Mesenchymal stem cell (in vitro differentiated cells and primary cell): ENCODE data around the gene ADAM8.

Experiments used
- DNase-seq: peaks from one replicate; pipeline ENCODE4 v3.0.0-alpha.2; 2013
- H2AFZ ChIP-seq: one replicate; pipeline ENCODE4 v1.6.1; 2013; ENCODE audit warnings: low read depth, mild to moderate bottlenecking, control low read depth, inconsistent platforms, low read length, moderate library complexity
- H2AK5ac ChIP-seq: 2 replicates; pipeline ENCODE4 v1.6.1; 2013; ENCODE audit warnings: low read length, moderate library complexity, mild to moderate bottlenecking, inconsistent platforms; ENCODE audit not compliant: severe bottlenecking
- H2BK120ac ChIP-seq: one replicate; pipeline ENCODE4 v1.6.1; 2013; ENCODE audit warnings: low read depth, mild to moderate bottlenecking, inconsistent platforms, low read length, moderate library complexity
- H2BK12ac ChIP-seq, 2 experiments: one replicate each; pipeline ENCODE4 v1.6.1; 2013; ENCODE audit warnings: inconsistent platforms in 2 of 2, low read length in 2 of 2, mild to moderate bottlenecking in 2 of 2, moderate library complexity in 2 of 2, control low read depth in 1 of 2
- H2BK15ac ChIP-seq: one replicate; pipeline ENCODE4 v1.6.1; 2013; ENCODE audit warnings: mild to moderate bottlenecking, low read depth, inconsistent platforms; ENCODE audit not compliant: poor library complexity, severe bottlenecking
- H2BK5ac ChIP-seq: 2 replicates; pipeline ENCODE4 v1.6.1; 2013; ENCODE audit warnings: low read depth, mild to moderate bottlenecking, low read length, control low read depth, inconsistent platforms; ENCODE audit not compliant: poor library complexity, severe bottlenecking
- H3K14ac ChIP-seq, 2 experiments: one replicate each; pipeline ENCODE4 v1.6.1; 2013; ENCODE audit warnings: inconsistent platforms in 2 of 2, low read length in 2 of 2, control low read depth in 1 of 2, mild to moderate bottlenecking in 1 of 2, moderate library complexity in 1 of 2
- H3K18ac ChIP-seq, 2 experiments: one replicate each; pipeline ENCODE4 v1.6.1; 2013; ENCODE audit warnings: inconsistent platforms in 2 of 2, low read length in 2 of 2, control low read depth in 1 of 2, low read depth in 1 of 2, mild to moderate bottlenecking in 1 of 2
- H3K23ac ChIP-seq, 2 experiments: one replicate each; pipeline ENCODE4 v1.6.1; 2013; ENCODE audit warnings: inconsistent platforms in 2 of 2, low read length in 2 of 2, mild to moderate bottlenecking in 2 of 2, moderate library complexity in 2 of 2, control low read depth in 1 of 2
- H3K27ac ChIP-seq: 2 replicates; pipeline ENCODE4 v1.5.1; 2013; ENCODE audit warnings: mild to moderate bottlenecking, moderate library complexity, low read length, control low read depth, inconsistent platforms; ENCODE audit not compliant: poor library complexity, severe bottlenecking
- H3K27me3 ChIP-seq, 2 experiments: 2 replicates each; pipeline versions ENCODE4 v1.6.1 to v1.7.0; 2013; ENCODE audit warnings: low read length in 2 of 2, mild to moderate bottlenecking in 2 of 2, moderate library complexity in 2 of 2, control low read depth in 1 of 2, inconsistent platforms in 1 of 2; ENCODE audit not compliant: control insufficient read depth in 1 of 2, insufficient read depth in 1 of 2
- H3K36me3 ChIP-seq, 2 experiments: 2 replicates each; pipeline versions ENCODE4 v1.6.1 to v1.7.0; 2013; ENCODE audit warnings: low read length in 2 of 2, control low read depth in 1 of 2, inconsistent platforms in 1 of 2, low read depth in 1 of 2, mild to moderate bottlenecking in 1 of 2; ENCODE audit not compliant: insufficient read depth in 2 of 2, control insufficient read depth in 1 of 2
- H3K4ac ChIP-seq, 2 experiments: one replicate each; pipeline ENCODE4 v1.6.1; 2013; ENCODE audit warnings: inconsistent platforms in 2 of 2, low read length in 2 of 2, mild to moderate bottlenecking in 2 of 2, moderate library complexity in 2 of 2, control low read depth in 1 of 2, low read depth in 1 of 2
- H3K4me1 ChIP-seq: 2 replicates; pipeline ENCODE4 v1.6.1; 2013; ENCODE audit warnings: low read depth, low read length, control low read depth; ENCODE audit not compliant: control insufficient read depth, insufficient read depth
- H3K4me2 ChIP-seq: 2 replicates; pipeline ENCODE4 v1.6.1; 2013; ENCODE audit warnings: low read length, mild to moderate bottlenecking, inconsistent platforms; ENCODE audit not compliant: poor library complexity, severe bottlenecking
- H3K4me3 ChIP-seq, 2 experiments: 2 replicates each; pipeline versions ENCODE4 v1.5.1 to v1.7.0; 2013; ENCODE audit warnings: low read length in 2 of 2, mild to moderate bottlenecking in 2 of 2, control low read depth in 1 of 2, low read depth in 1 of 2; ENCODE audit not compliant: insufficient read depth in 1 of 2
- H3K79me1 ChIP-seq: replicated peaks from 2 replicates; pipeline ENCODE4 v1.6.1; 2013; ENCODE audit warnings: mild to moderate bottlenecking, control low read depth, low read length, inconsistent platforms; ENCODE audit not compliant: poor library complexity, severe bottlenecking
- H3K9ac ChIP-seq: 2 replicates; pipeline ENCODE4 v1.7.0; 2013; ENCODE audit warnings: mild to moderate bottlenecking, low read length, moderate library complexity
- H3K9me3 ChIP-seq: 2 replicates; pipeline ENCODE4 v1.7.0; 2013; ENCODE audit warnings: mild to moderate bottlenecking, low read length; ENCODE audit not compliant: control insufficient read depth
- H4K8ac ChIP-seq: one replicate; pipeline ENCODE4 v1.6.1; 2013; ENCODE audit warnings: inconsistent platforms, mild to moderate bottlenecking, low read length, moderate library complexity
- H4K91ac ChIP-seq: one replicate; pipeline ENCODE4 v1.6.1; 2013; ENCODE audit warnings: mild to moderate bottlenecking, low read length, inconsistent platforms
- WGBS: methylation state at CpG from one replicate; pipeline ENCODE4 v1.1.7; 2013; ENCODE audit warnings: mixed read lengths; 5-methylcytosine and 5-hydroxymethylcytosine counted together

ADAM8 gene

GRCh38 chr10:133274751-133275683 lies 1.7 kb downstream of the ADAM8 start:
- Histone ChIP-seq H3K14ac (no peak overlapping the region), H3K18ac (no peak overlapping the region), H3K36me3 (peaks cover 18 to 54% of the 10 kb centered on the region in 2 experiments), H2BK12ac (no peak overlapping the region), H2AK5ac (no peak overlapping the region), H2BK15ac (no peak overlapping the region), H3K27ac (no peak overlapping the region), H2BK5ac (no peak overlapping the region), H3K79me1 (peaks cover 4% of the 10 kb centered on the region), H3K4ac (no peak overlapping the region), H2AFZ (no peak overlapping the region), H4K8ac (no peak overlapping the region), H3K9me3 (no peaks in the 10 kb centered on the region), H3K4me1 (peaks cover 46% of the 10 kb centered on the region), H3K27me3 (peaks cover 0 to 26% of the 10 kb centered on the region in 2 experiments), H3K4me2 (no peak overlapping the region), H4K91ac (no peak overlapping the region), H3K9ac (no peak overlapping the region), H3K4me3 (no peak overlapping the region), H2BK120ac (no peak overlapping the region), H3K23ac (no peak overlapping the region)
- DNase-seq, result no peak
- WGBS, result 69% methylated on average over 26 of the region's 26 CpGs

GRCh38 chr10:133273534-133274143 lies 3.0 kb downstream of the ADAM8 start:
- Histone ChIP-seq H3K18ac (no peak overlapping the region), H3K4me3 (no peak overlapping the region), H4K91ac (no peak overlapping the region), H3K23ac (no peak overlapping the region), H4K8ac (no peak overlapping the region), H3K79me1 (peaks cover 4% of the 10 kb centered on the region), H2BK12ac (no peak overlapping the region), H2BK120ac (no peak overlapping the region), H3K4me1 (peaks cover 35% of the 10 kb centered on the region), H3K27me3 (peaks cover 0 to 26% of the 10 kb centered on the region in 2 experiments), H3K9ac (no peak overlapping the region), H2BK5ac (no peak overlapping the region), H3K27ac (no peak overlapping the region), H2AK5ac (no peak overlapping the region), H2BK15ac (no peak overlapping the region), H3K36me3 (peaks cover 5 to 60% of the 10 kb centered on the region in 2 experiments), H2AFZ (no peak overlapping the region), H3K14ac (no peak overlapping the region), H3K4ac (no peak overlapping the region), H3K4me2 (no peak overlapping the region), H3K9me3 (no peaks in the 10 kb centered on the region)
- WGBS, result 91% methylated on average over 28 of the region's 28 CpGs
- DNase-seq, result no peak

- no peak overlapping the region for H2AK5ac ChIP-seq
- no peak overlapping the region for H3K9ac ChIP-seq
- H2BK15ac ChIP-seq, result no peak overlapping the region
- peaks cover 31% of the 10 kb centered on the region for H3K4me1 ChIP-seq
- DNase-seq, result no peak
- peaks cover 4% of the 10 kb centered on the region for H3K79me1 ChIP-seq
- peaks cover 0 to 26% of the 10 kb centered on the region in 2 experiments for H3K27me3 ChIP-seq
- no peak overlapping the region for H3K4ac ChIP-seq
- no peak overlapping the region for H3K23ac ChIP-seq
- no peak overlapping the region for H3K14ac ChIP-seq
- no peak overlapping the region for H2BK5ac ChIP-seq
- H3K36me3 ChIP-seq, result peaks cover 1 to 66% of the 10 kb centered on the region in 2 experiments
- H2BK12ac ChIP-seq, result no peak overlapping the region
- H4K8ac ChIP-seq, result no peak overlapping the region
- H2AFZ ChIP-seq, result no peak overlapping the region
- no peak overlapping the region for H3K27ac ChIP-seq
- no peak overlapping the region for H3K4me2 ChIP-seq
- H3K9me3 ChIP-seq, result no peaks in the 10 kb centered on the region
- H4K91ac ChIP-seq, result no peak overlapping the region
- H3K18ac ChIP-seq, result no peak overlapping the region
- no peak overlapping the region for H3K4me3 ChIP-seq
- H2BK120ac ChIP-seq, result no peak overlapping the region
- 84% methylated on average over 18 of the region's 25 CpGs for WGBS
Measured at GRCh38 chr10:133272964-133273420, 3.7 kb downstream of the ADAM8 start.

- no peak for DNase-seq
- H2AK5ac ChIP-seq, result no peak overlapping the region
- peaks cover 4% of the 10 kb centered on the region for H3K79me1 ChIP-seq
- peaks cover 0 to 66% of the 10 kb centered on the region in 2 experiments for H3K36me3 ChIP-seq
- WGBS, result 83% methylated on average over 23 of the region's 29 CpGs
- H2BK12ac ChIP-seq, result no peak overlapping the region
- no peak overlapping the region for H3K18ac ChIP-seq
- H3K27ac ChIP-seq, result no peak overlapping the region
- H2BK15ac ChIP-seq, result no peak overlapping the region
- no peak overlapping the region for H3K4me2 ChIP-seq
- no peak overlapping the region for H2AFZ ChIP-seq
- no peak overlapping the region for H2BK5ac ChIP-seq
- no peak overlapping the region for H4K91ac ChIP-seq
- H3K9me3 ChIP-seq, result no peaks in the 10 kb centered on the region
- H3K27me3 ChIP-seq, result peaks cover 0 to 26% of the 10 kb centered on the region in 2 experiments
- peaks cover 25% of the 10 kb centered on the region for H3K4me1 ChIP-seq
- H3K23ac ChIP-seq, result no peak overlapping the region
- no peak overlapping the region for H2BK120ac ChIP-seq
- H3K4me3 ChIP-seq, result no peak overlapping the region
- H3K4ac ChIP-seq, result no peak overlapping the region
- no peak overlapping the region for H3K9ac ChIP-seq
- no peak overlapping the region for H3K14ac ChIP-seq
- H4K8ac ChIP-seq, result no peak overlapping the region
Measured at GRCh38 chr10:133272301-133272963, 4.2 kb downstream of the ADAM8 start.
